Cerebellar cortex (tissue), 1 donor: ENCODE measurements around the gene CRAT.
A peak's percentile ranks its signal among the peaks of the same experiment; 100 is the strongest.

ENCODE experiments used
- DNase-seq: peaks from one replicate; pipeline ENCODE4 v3.0.0-alpha.2; 2015; ENCODE audit warnings: low spot score

The CRAT gene

DNA sequence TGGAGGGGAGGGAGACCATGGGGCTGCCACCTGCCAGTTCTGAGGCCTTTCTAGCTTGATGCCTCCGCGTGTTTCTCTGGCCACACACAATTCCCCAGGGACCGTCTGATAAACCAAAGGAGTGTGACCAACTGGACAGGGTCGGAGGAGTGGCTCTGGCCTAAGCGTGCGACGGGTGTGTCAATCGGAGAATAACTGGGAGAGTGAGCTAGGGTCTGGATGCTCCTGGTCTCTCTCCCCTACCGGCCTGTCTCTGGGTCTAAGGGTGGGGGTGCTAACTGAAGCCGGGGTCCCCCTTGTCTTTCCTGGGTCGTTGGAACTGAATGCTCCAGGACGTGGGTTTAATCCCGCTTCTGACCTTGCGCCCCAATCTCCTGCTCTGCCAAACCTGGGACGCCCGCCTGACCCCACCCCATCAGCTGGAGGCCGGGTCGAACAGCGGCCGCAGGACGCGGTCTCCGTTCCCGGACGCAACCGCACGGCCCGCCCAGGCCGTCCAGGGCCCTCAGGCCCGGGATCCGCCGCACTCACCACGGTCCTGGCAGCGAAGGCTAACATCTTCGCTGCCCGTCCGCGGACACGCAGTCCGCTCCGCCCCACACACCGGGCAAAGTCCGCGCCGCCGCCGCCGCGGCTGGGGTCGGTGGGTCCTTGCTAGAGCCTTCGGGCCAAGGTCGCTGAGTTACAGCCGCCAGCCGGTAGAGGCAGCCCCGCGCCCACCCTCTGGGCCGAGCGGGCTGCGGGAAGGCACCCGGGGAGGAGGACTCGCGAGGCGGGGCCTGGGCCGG, 447 bp downstream of the CRAT start:
- peak; percentile 41 for DNase-seq

DNA sequence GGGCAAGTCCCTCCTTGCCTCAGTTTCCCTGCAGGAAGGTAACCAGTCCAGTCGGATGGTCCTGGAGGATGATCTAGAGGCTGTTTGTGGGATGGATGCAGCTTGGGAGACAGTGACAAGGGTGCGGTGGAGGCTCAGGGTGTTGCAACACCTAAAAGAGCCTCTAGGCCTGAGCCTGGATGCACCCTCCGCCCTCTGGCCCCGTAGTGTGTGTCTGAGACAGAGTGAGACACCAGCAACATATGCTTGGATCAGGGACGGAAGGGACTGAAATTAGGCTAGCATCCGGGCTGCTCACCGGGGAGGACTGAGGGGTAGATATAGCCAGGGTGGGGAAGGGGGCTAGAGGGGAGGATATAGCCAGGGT, 1.1 kb downstream of the CRAT start:
- peak; percentile 36 for DNase-seq

GRCh38 chr9:129108805-129109536, 1.6 kb downstream of the CRAT start:
- DNase-seq, result peak; percentile 18

DNA sequence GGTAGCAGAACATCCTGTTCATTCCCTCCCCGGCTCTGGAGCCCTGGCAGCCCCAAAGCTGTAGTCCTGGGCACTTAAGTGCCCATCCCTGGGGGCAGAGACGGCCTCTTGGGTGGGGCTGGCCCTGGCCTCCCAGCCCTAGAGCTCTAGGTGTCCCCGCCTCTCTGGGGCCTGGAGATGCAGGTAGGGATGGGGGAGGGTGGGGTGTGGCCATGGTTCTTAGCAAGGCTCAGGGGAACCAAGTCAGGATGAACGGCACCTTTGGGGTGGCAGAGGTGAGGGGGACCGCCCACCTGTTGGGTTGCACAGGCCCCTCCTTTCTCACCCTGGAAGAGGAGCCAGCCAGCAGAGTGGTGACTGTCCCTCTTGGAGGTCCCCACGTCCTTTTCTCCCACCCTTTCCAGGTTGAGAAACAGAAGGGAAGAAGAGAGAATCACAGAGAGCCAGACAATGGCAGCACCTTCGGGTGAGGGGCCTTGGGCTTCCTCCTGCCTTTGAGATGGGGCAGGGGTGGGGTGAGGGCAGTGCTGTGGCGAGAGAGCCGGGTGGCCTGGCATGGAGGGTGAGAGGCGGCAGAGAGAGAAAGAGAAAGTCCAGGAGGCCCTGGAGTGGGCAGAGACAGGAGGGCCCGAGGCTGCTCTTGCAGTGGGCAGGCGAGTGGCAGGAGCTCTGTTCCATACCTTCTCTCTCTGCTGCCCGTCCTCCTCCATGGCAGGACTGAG, 2.3 kb downstream of the CRAT start:
- no peak for DNase-seq

- no peak for DNase-seq
These were observed 2.9 kb downstream of the CRAT start for GRCh38 chr9:129107651-129108050.

DNA sequence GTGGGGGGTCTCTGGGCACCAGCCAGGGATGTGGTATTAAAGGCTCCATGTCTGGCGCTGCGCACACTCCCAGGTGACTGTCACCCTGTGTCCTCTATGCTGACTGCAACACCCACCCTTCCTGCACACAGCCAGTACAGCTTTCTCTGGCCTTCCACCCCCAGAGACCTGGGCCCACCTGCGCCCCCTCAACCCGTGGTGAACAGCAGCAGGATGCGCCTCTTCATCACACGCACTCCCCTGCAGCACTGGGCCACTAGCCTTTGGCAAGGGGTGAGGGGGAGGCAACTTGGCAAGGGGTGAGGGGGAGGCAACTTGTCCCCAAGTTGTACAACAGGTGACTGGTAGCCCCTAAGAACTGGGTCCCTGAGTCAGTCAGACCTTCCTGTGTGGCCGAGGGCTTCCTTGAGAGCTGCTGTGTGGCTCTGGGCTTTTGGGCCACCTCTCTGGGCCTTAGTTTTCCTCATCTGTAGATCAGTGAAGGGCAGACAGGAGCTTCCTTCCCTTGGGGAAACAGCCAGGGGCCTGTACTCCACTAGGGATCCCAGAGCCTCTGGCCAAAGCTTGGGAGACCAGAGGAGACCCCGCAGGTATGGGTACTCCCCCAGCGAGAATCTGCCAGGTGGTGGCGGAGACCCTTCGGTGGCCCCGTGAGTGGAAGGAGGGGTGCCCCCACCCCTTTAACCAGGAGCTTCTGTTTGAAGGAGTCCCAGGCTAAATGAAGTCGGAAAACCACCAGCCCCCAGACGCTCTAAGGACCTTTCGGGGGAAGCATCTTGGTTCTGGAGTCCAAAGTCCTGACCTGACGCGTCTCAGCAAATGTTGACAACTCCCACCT, 4.5 kb downstream of the CRAT start:
- DNase-seq, result no peak

DNA sequence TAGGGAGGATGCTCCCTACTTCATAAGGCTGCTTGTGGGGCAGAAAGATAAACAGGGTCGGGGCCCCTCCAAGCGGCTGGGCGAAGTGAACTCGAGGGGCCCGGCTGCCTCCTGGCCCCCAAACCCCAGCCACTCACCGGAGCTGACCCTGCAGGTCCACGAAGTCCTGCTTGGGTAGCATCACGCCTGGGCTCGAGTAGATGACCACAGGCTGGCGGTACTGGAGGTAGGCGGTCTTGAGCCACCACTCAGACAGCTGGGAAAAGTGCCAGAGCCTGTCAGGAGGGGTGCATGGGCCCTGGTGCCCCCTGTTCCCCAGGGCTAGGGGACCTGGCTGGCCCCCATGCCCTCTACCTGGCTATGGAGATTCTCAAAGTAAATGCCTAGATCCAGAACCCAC, 6.5 kb downstream of the CRAT start:
- DNase-seq, result no peak

- no peak for DNase-seq
These were observed 7.0 kb downstream of the CRAT start for GRCh38 chr9:129103595-129103965.

GRCh38 chr9:129102791-129103594, 7.6 kb downstream of the CRAT start:
- peak; percentile 56 for DNase-seq

DNA sequence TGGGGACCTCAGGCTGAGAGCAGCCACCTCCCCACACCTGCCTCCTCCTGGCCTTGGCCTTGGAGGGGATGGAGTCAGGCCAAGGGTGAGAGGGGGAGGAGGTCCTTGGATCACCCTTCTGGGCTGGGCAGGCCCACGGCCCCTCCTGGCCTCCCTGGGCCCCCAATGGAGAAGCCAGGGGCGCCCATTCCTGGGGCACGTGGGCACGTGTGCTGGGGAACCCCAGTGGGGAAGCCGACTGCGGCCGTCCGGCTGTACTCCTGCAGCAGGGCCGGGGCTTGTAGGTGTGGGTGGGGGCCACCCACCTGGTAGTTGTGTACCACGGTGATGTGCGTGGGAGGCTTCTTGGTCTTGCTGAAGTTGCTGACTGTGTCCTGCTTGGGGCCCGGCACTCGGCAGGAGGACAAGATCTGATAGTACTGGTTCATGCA, 8.5 kb downstream of the CRAT start:
- no peak for DNase-seq

- no peak for DNase-seq
These were observed 9.3 kb downstream of the CRAT start for GRCh38 chr9:129101279-129101678.

DNA sequence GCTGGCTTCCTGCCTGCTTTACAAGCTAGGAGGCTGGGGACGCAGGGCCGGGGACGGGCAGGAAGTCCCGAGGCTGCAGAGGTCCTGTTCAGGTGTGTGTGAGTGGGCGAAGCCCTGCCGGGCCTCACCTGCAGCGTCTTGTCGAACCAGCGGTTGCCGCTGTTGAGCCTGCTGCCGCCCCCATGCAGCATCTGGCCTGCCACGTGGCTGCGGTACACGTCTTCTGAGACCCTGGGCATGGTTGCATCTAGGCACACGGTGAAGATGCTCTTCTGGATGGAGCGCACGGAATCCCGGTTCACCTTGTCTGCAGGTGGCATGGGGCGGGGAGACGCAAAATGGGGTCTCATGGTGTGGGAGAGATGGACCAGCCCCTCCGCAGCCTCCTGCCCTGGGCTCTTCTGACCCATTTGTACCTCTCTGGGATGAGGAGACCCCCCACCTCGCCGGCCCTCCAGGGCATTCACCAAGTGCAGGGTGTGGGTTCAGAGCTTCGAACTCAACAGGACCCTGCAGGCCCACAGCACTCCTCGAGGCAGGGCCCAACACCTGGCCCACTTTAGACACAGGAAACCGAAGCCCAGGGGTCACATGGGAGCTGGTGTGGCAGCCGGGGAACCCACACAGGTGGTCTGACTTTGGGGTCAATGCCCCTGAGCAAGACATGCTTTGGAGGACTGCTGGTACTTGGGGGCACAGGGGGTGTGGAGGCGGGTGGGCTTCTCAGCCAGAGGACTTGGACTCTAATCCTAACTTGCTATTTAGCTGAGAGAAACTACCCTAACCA, 10.0 kb downstream of the CRAT start:
- DNase-seq, result no peak

GRCh38 chr9:129098328-129098727, 12.3 kb downstream of the CRAT start:
- DNase-seq, result no peak

DNA sequence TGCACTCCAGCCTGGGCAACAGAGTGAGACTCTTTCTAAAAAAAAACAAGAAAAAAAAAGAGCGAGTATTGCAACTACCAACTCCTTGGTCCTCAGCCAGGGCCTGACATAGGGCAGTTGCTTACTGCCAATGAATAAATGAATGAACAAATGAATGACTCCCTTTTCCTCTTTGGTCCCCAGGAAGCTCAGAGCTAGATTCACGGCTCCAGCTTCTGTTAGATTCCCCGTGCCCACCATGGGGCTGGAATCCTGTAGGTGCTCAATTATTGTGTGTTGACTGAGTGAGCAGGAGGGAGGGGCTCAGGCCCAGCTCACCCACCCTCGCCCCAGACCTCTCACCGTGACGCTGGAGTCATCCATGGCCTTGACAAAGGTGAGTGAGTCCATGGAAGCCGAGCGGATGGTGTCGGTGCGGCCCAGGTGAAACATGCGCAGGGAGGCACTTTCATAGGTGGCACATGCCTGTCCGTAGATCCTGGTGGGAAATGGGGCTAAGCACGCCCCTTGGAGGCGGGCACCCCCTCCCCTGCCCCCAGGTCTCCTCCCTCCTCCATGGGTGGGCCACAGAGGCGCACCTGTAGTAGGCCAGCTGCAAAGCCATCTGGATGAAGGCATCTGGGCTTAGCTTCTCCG, 12.8 kb downstream of the CRAT start:
- no peak for DNase-seq

GRCh38 chr9:129095908-129096307, 14.7 kb downstream of the CRAT start:
- no peak for DNase-seq

DNA sequence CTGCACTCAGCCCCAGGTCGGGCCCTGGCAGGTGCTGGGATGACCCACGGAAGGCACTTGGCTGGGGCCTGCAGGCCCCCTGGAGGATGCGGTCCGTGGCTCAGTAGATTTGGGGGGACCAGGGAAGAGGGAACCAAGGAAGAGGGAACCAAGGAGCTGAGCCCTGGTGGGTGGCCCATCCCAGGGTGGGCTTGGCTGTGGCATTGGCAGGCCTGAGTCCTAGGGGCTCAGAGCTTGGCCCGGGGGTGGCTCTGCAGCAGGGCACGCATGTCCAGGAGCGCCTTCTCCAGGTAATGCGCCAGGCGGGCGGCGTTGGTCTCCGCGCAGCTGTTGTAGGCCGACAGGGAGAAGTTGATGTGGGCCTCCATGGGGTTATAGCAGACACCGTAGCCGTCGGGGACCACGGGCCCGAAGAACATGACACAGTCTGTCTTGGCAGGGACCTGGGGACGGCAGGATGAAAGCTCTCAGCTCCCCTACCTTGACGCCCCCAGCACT, 15.4 kb downstream of the CRAT start:
- no peak for DNase-seq

GRCh38 chr9:129094387-129095169, 16.0 kb downstream of the CRAT start:
- no peak for DNase-seq

DNA sequence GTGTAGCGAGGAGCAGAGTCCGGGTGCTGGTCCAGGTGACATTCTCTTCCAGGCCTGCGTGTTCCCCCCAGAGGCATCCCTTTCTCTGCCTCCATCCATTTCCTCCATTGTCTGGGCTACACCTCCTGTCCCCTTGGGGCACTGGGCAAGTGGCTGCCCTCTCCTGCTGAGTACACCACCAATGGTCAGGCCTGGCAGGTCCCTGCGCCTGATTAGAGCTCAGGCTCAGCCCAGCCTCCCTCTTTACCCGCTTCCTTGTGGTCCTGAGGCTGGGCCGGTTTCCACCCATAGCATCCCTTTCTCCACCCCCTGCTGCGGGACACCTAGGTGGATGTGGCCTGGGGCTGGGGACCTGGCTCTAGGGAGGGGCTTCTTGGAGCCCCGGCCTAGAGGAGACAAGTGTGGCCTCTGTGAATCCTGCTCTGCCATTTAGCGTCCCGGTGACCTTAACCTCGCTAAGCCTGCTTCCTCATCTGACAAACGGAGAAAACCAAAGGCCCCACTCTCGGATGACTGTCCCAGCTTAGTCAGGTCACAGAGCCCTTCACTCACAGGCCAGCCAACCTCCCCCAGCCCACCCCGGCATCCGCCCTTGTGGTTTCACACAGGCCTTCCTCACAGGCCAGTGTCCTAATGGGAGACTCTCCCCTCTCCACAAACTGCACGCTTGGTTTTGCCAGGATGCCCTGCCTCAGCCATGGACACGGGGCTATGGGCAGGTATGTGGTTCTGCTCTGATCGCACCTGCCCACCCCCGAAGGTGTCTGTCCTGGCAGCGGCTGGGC, 16.8 kb downstream of the CRAT start:
- DNase-seq, result no peak
